GM06990 (cell line): ENCODE results near the gene CFAP69.
A peak's percentile ranks its signal among the peaks of the same experiment; 100 is the strongest.

Experiments used
- DNase-seq: peaks from one replicate; pipeline ENCODE4 v3.0.0-alpha.2; 2011; ENCODE audit not compliant: insufficient read length; ENCODE audit errors: extremely low read depth
- H3K27me3 ChIP-seq: replicated peaks from 2 replicates; pipeline ENCODE4 v1.6.0; 2011; ENCODE audit warnings: low read length; ENCODE audit not compliant: control insufficient read depth, insufficient read depth
- H3K36me3 ChIP-seq: 2 replicates; pipeline ENCODE4 v1.5.1; 2011; ENCODE audit warnings: low read length; ENCODE audit not compliant: control insufficient read depth, insufficient read depth
- H3K4me3 ChIP-seq: replicated peaks from 2 replicates; pipeline ENCODE4 v1.5.1; 2011; ENCODE audit warnings: low read depth, mild to moderate bottlenecking, control low read depth, low read length
- CTCF ChIP-seq: IDR thresholded peaks from 2 replicates; pipeline ENCODE4 v1.5.1; 2011; ENCODE audit warnings: low read length, control low read depth, mild to moderate bottlenecking, inconsistent platforms; ENCODE audit not compliant: insufficient read depth, poor library complexity, severe bottlenecking

CFAP69 gene

DNA sequence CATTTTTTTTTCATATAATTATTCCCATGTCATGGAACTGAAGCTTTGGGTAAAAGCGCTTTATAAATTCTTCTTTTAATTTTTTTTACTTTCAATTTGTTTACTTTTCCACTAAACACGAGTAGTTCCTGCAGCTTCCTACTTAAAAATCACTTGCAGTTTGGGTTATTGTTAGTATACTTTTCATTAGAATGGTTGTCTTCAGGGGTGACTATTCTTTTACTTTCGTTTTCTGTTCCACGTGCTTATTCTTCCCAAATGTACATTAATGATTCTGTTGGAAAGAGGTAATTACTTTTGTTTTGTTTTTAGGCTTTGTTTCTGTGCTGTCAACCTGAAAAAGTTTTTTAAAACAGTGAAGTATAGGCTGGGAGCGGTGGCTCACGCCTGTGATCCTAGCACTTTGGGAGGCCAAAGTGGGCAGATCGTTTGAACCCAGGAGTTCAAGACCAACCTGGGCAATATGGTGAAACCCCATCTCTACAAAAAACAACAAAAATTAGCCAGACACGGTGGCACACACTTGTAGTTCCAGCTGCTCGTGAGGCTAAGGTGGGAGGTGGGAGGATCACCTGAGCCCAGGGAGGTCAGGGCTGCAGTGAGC is 5.2 kb upstream of the CFAP69 start:
- DNase-seq = no peak
- no peaks in the 10 kb centered on the region for H3K27me3 ChIP-seq
- H3K4me3 ChIP-seq = no peak overlapping the region
- no peak for TF ChIP-seq CTCF
- no peaks in the 10 kb centered on the region for H3K36me3 ChIP-seq

DNA sequence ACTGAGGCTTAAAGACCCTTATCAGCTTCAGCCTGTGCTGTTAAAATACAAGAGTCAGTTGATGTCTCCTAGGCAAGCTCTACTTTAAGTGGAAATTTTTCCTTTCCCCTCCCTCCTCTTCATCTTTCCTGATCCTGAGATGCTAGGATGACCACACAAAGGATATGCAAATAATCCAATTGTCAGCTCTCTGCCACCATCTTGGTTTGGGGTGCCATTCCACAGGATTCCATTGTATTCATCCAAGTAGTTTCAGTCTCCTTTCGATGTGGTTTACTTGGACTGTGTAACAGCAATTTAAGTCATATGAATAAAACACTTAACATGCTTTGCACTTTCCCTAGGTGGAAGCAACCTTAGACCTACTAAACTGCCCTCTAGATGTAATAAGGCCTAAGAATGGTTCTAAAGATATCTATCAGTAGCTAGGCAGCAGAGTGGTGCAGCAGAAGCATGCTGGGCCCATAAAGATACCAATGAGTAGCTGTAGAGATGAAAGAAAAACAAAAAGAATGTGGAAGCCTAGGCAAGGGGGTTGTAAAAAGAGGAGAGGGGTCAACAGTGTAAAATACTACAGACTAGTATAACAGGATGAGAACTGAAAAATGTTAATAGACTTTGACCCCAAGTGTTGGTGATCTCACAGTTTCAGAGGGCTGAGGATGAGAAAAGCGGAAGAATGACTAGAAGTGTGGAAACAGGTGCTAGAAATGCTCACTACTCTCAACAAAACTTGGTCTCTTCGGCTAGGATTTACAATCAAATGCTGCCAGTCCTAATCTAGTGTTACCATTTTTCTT is 2.4 kb upstream of the CFAP69 start:
- no peaks in the 10 kb centered on the region for H3K27me3 ChIP-seq
- no peak for TF ChIP-seq CTCF
- DNase-seq = peak; percentile 66
- H3K4me3 ChIP-seq = no peak overlapping the region
- no peaks in the 10 kb centered on the region for H3K36me3 ChIP-seq

- no peak for TF ChIP-seq CTCF
- no peak overlapping the region for H3K4me3 ChIP-seq
- H3K36me3 ChIP-seq = no peaks in the 10 kb centered on the region
- H3K27me3 ChIP-seq = no peaks in the 10 kb centered on the region
- no peak for DNase-seq
Observed at GRCh38 chr7:90243556-90243955, 1.4 kb upstream of the CFAP69 start.

- no peaks in the 10 kb centered on the region for H3K36me3 ChIP-seq
Observed at GRCh38 chr7:90244565-90244908, 437 bp upstream of the CFAP69 start.

GRCh38 chr7:90246171-90246570 is 1.2 kb downstream of the CFAP69 start:
- TF ChIP-seq CTCF = no peak
- DNase-seq = no peak
- no peak overlapping the region for H3K4me3 ChIP-seq
- H3K27me3 ChIP-seq = no peaks in the 10 kb centered on the region
- no peaks in the 10 kb centered on the region for H3K36me3 ChIP-seq

More at GRCh38 chr7:90244565-90244908, 437 bp upstream of the CFAP69 start:
- no peak for DNase-seq
- H3K4me3 ChIP-seq = peak overlapping the region; percentile 77
- no peaks in the 10 kb centered on the region for H3K27me3 ChIP-seq
- no peak for TF ChIP-seq CTCF

GRCh38 chr7:90248706-90249105 is 3.7 kb downstream of the CFAP69 start:
- no peak for DNase-seq
- no peak for TF ChIP-seq CTCF

More at GRCh38 chr7:90248706-90249105, 3.7 kb downstream of the CFAP69 start:
- no peak overlapping the region for H3K4me3 ChIP-seq
- no peaks in the 10 kb centered on the region for H3K36me3 ChIP-seq
- H3K27me3 ChIP-seq = no peaks in the 10 kb centered on the region
